Activated CD8-positive, alpha-beta T cell treated with anti-CD3 and anti-CD28 coated beads, Interleukin-2, amount 10 ng/mL, durations not matched to agents 7 days and 5 days (primary cell): ENCODE results near the gene AIP. TPM values are rescaled to one million over a fixed set of nuclear protein-coding genes. Genes with fewer than 3 reads are reported as not detected.
"Not testable (repeated sequence)": the region's sequence is repeated elsewhere in the genome, so short reads cannot be mapped to it uniquely, and the experiment has no call there.

Experiments
- ATAC-seq: fragments of 150-1000 bp; cut with Tn5 transposase; one replicate; pipeline ENCODE4 v1.10.0; 2021; ENCODE audit warnings: moderate library complexity
- CTCF ChIA-PET: fragments of 350-600 bp; sonication (Branson Sonifier 250); formaldehyde crosslinking; loops from one replicate; lab custom pipeline; 2021; ENCODE audit warnings: antibody characterized with exemption; lab: Charles Lee
- POLR2A ChIA-PET: fragments of 350-600 bp; sonication (Branson Sonifier 250); formaldehyde crosslinking; loops from one replicate; lab custom pipeline; 2021; ENCODE audit warnings: antibody characterized with exemption; lab: Charles Lee
- DNase-seq: peaks from one replicate; pipeline ENCODE4 v3.0.0-alpha.2; 2020
- H3K27ac Mint-ChIP-seq: one replicate; pipeline ENCODE4 v1.8.0; 2021; ENCODE audit warnings: mild to moderate bottlenecking, mixed read lengths
- H3K27me3 Mint-ChIP-seq: one replicate; pipeline ENCODE4 v1.8.0; 2021; ENCODE audit warnings: low read depth, mixed read lengths
- H3K36me3 Mint-ChIP-seq: one replicate; pipeline ENCODE4 v1.8.0; 2021; ENCODE audit warnings: low read depth, mixed read lengths
- H3K4me1 Mint-ChIP-seq: one replicate; pipeline ENCODE4 v1.8.0; 2021; ENCODE audit warnings: low read depth, mixed read lengths
- H3K4me3 Mint-ChIP-seq: one replicate; pipeline ENCODE4 v1.8.0; 2021; ENCODE audit warnings: mild to moderate bottlenecking, mixed read lengths
- H3K9me3 Mint-ChIP-seq: one replicate; pipeline ENCODE4 v1.8.0; 2022; ENCODE audit warnings: mixed read lengths; ENCODE audit not compliant: insufficient read depth
- total RNA-seq, 2 experiments: library from RNA; stranded (reverse); gene quantifications; one replicate each; pipeline ENCODE4 v1.2.3, GENCODE V29; 2021

The AIP gene
- total RNA-seq, 2 experiments from 2014 or later: 156 to 163 TPM

GRCh38 chr11:67464411-67465188, 18.2 kb upstream of the AIP start:
- CTCF ChIA-PET: interaction anchor here (0.9 to 1.5 kb wide), 5 partner anchors 11 to 63 kb away, joined by 3 to 6 read pairs (median 4); partner anchors contain the start of genes PPP1CA and PTPRCAP
- peak; percentile 88 for ATAC-seq
- peaks cover 4% of the 10 kb centered on the region for H3K36me3 Mint-ChIP-seq

GRCh38 chr11:67465189-67465510, 17.7 kb upstream of the AIP start:
- ATAC-seq: no peak
- peaks cover 4% of the 10 kb centered on the region for H3K36me3 Mint-ChIP-seq

More at GRCh38 chr11:67464411-67465188, 18.2 kb upstream of the AIP start:
- H3K4me3 Mint-ChIP-seq: peak overlapping the region; percentile 82
- POLR2A ChIA-PET: interaction anchor here (0.5 to 8.7 kb wide), 9 partner anchors 9 to 112 kb away, joined by 3 to 103 read pairs (median 3); partner anchors contain the start of genes AIP, PPP1CA and PTPRCAP
- peaks cover 2% of the 10 kb centered on the region for H3K27me3 Mint-ChIP-seq
- peak overlapping the region; percentile 89 for H3K27ac Mint-ChIP-seq
- peaks cover 39% of the 10 kb centered on the region for H3K4me1 Mint-ChIP-seq
- peak; percentile 96 for DNase-seq
- no peaks in the 10 kb centered on the region for H3K9me3 Mint-ChIP-seq

GRCh38 chr11:67465530-67465929, 17.3 kb upstream of the AIP start:
- not testable (repeated sequence) for H3K27me3 Mint-ChIP-seq, H3K9me3 Mint-ChIP-seq, H3K36me3 Mint-ChIP-seq, DNase-seq, ATAC-seq
- Mint-ChIP-seq H3K4me1 (peaks cover 38% of the 10 kb centered on the region), H3K27ac (peak overlapping the region; percentile 89), H3K4me3 (peak overlapping the region; percentile 82)
- POLR2A ChIA-PET: interaction anchor here (0.6 to 8.7 kb wide), 11 partner anchors 8 to 183 kb away, joined by 3 to 103 read pairs (median 4); partner anchors contain the start of genes AIP, PPP1CA and PTPRCAP
- CTCF ChIA-PET: interaction anchor here (0.9 to 2.3 kb wide), 5 partner anchors 10 to 40 kb away, joined by 3 to 7 read pairs (median 4); partner anchors contain the start of genes PITPNM1 and PTPRCAP

More at GRCh38 chr11:67465189-67465510, 17.7 kb upstream of the AIP start:
- Mint-ChIP-seq H3K27me3 (no peaks in the 10 kb centered on the region), H3K27ac (peak overlapping the region; percentile 89), H3K9me3 (no peaks in the 10 kb centered on the region), H3K4me3 (peak overlapping the region; percentile 82), H3K4me1 (peaks cover 38% of the 10 kb centered on the region)
- ChIA-PET POLR2A (interaction anchor here (0.5 to 8.7 kb wide), 11 partner anchors 8 to 112 kb away, joined by 3 to 103 read pairs (median 3); partner anchors contain the start of genes AIP, PPP1CA and PTPRCAP), CTCF (interaction anchor here (0.9 to 2.3 kb wide), 6 partner anchors 11 to 63 kb away, joined by 3 to 7 read pairs (median 4); partner anchors contain the start of genes PITPNM1, PPP1CA and PTPRCAP)
- DNase-seq: no peak

- peak overlapping the region; percentile 55 for H3K27ac Mint-ChIP-seq
- peaks cover 4% of the 10 kb centered on the region for H3K36me3 Mint-ChIP-seq
- CTCF ChIA-PET: interaction anchor here (2.3 to 3.2 kb wide), 2 partner anchors 39 to 65 kb away, joined by 7 to 13 read pairs; partner anchors contain the start of genes PITPNM1 and PPP1CA
- DNase-seq (no peak), ATAC-seq (no peak)
- H3K4me3 Mint-ChIP-seq: no peak overlapping the region
- H3K4me1 Mint-ChIP-seq: peaks cover 38% of the 10 kb centered on the region
- no peaks in the 10 kb centered on the region for H3K27me3 Mint-ChIP-seq
- H3K9me3 Mint-ChIP-seq: no peaks in the 10 kb centered on the region
- POLR2A ChIA-PET: interaction anchor here (0.7 to 8.7 kb wide), 5 partner anchors 17 to 183 kb away, joined by 3 to 103 read pairs (median 5); partner anchors contain the start of genes AIP and PTPRCAP
Measured at GRCh38 chr11:67466367-67466766, 16.5 kb upstream of the AIP start.

- ATAC-seq (no peak), DNase-seq (no peak)
- Mint-ChIP-seq H3K4me3 (peak overlapping the region; percentile 87), H3K27ac (peak overlapping the region; percentile 74), H3K4me1 (peaks cover 38% of the 10 kb centered on the region), H3K9me3 (no peaks in the 10 kb centered on the region), H3K36me3 (peaks cover 4% of the 10 kb centered on the region), H3K27me3 (no peaks in the 10 kb centered on the region)
- ChIA-PET CTCF (interaction anchor here (1.1 to 3.2 kb wide), 6 partner anchors 29 to 107 kb away, joined by 4 to 21 read pairs (median 6); partner anchors contain the start of genes PITPNM1, PPP1CA and PTPRCAP), POLR2A (interaction anchor here (1.0 to 8.7 kb wide), 3 partner anchors 15 to 30 kb away, joined by 3 to 103 read pairs (median 70); partner anchors contain the start of genes AIP and PTPRCAP)
Measured at GRCh38 chr11:67466962-67467771, 15.7 kb upstream of the AIP start.

GRCh38 chr11:67468056-67468455, 14.8 kb upstream of the AIP start:
- DNase-seq (no peak), ATAC-seq (no peak)
- Mint-ChIP-seq H3K36me3 (peaks cover 4% of the 10 kb centered on the region), H3K4me3 (peak overlapping the region; percentile 87), H3K4me1 (peaks cover 38% of the 10 kb centered on the region), H3K27me3 (no peaks in the 10 kb centered on the region), H3K27ac (peak overlapping the region; percentile 83), H3K9me3 (no peaks in the 10 kb centered on the region)
- ChIA-PET POLR2A (interaction anchor here (0.9 to 8.7 kb wide), 6 partner anchors 17 to 146 kb away, joined by 3 to 103 read pairs (median 6); partner anchors contain the start of genes AIP and PTPRCAP), CTCF (interaction anchor here (0.6 to 3.2 kb wide), 12 partner anchors 15 to 115 kb away, joined by 3 to 21 read pairs (median 4); partner anchors contain the start of genes GPR152, PITPNM1, POLD4 and PPP1CA)

- H3K27ac Mint-ChIP-seq: peak overlapping the region; percentile 83
- peak overlapping the region; percentile 87 for H3K4me3 Mint-ChIP-seq
- H3K36me3 Mint-ChIP-seq: peaks cover 4% of the 10 kb centered on the region
- H3K9me3 Mint-ChIP-seq: no peaks in the 10 kb centered on the region
- ChIA-PET POLR2A (interaction anchor here (0.6 to 8.7 kb wide), 7 partner anchors 9 to 146 kb away, joined by 3 to 103 read pairs (median 6); partner anchors contain the start of genes AIP and PTPRCAP), CTCF (interaction anchor here (0.6 to 3.2 kb wide), 12 partner anchors 16 to 115 kb away, joined by 3 to 21 read pairs (median 4); partner anchors contain the start of genes GPR152, PITPNM1, POLD4 and PPP1CA)
- H3K4me1 Mint-ChIP-seq: peaks cover 38% of the 10 kb centered on the region
- no peaks in the 10 kb centered on the region for H3K27me3 Mint-ChIP-seq
- DNase-seq: peak; percentile 39
- ATAC-seq: peak; percentile 2
Measured at GRCh38 chr11:67468456-67468758, 14.4 kb upstream of the AIP start.

GRCh38 chr11:67468759-67469507, 13.9 kb upstream of the AIP start, which contains the start of gene TMEM134:
Gene TMEM134, minus strand, starts transcription at chr11:67469251. Its CDS starts 59 bp downstream, at chr11:67469192.
- ATAC-seq: peak; percentile 79
- POLR2A ChIA-PET: interaction anchor here (0.6 to 8.7 kb wide), 8 partner anchors 10 to 146 kb away, joined by 3 to 103 read pairs (median 6); partner anchors contain the start of genes AIP and PTPRCAP
- no peaks in the 10 kb centered on the region for H3K9me3 Mint-ChIP-seq
- peak within 1 kb of the TSS; percentile 87 for H3K4me3 Mint-ChIP-seq
- H3K4me1 Mint-ChIP-seq: peaks cover 38% of the 10 kb centered on the region
- H3K36me3 Mint-ChIP-seq: peaks cover 4% of the 10 kb centered on the region
- H3K27me3 Mint-ChIP-seq: no peaks in the 10 kb centered on the region
- H3K27ac Mint-ChIP-seq: peak within 1 kb of the TSS; percentile 83
- CTCF ChIA-PET: interaction anchor here (0.6 to 3.2 kb wide), 13 partner anchors 10 to 116 kb away, joined by 3 to 21 read pairs (median 4); partner anchors contain the start of genes GPR152, POLD4, PPP1CA and PTPRCAP
- peak; percentile 92 for DNase-seq

GRCh38 chr11:67469508-67469811, 13.4 kb upstream of the AIP start:
- Mint-ChIP-seq H3K27ac (peak overlapping the region; percentile 82), H3K4me1 (peaks cover 33% of the 10 kb centered on the region), H3K4me3 (peak overlapping the region; percentile 77), H3K36me3 (peaks cover 4% of the 10 kb centered on the region), H3K27me3 (no peaks in the 10 kb centered on the region), H3K9me3 (no peaks in the 10 kb centered on the region)
- no peak for DNase-seq
- ChIA-PET POLR2A (interaction anchor here (0.7 to 8.7 kb wide), 6 partner anchors 15 to 60 kb away, joined by 3 to 103 read pairs (median 6); partner anchors contain the start of genes AIP and PTPRCAP), CTCF (interaction anchor here (0.6 to 3.2 kb wide), 6 partner anchors 9 to 65 kb away, joined by 3 to 21 read pairs (median 3); partner anchors contain the start of gene PTPRCAP)
- no peak for ATAC-seq
